NCI-H748 treated with DMSO at 0.1 percent for 48 hours (cell line): ENCODE data around the gene OR5B21.
A peak's percentile ranks its signal among the peaks of the same experiment; 100 is the strongest.

Experiments
- DNase-seq: peaks from one replicate; lab custom pipeline; 2025; lab: John Stamatoyannopoulos, UW

OR5B21 gene

DNA sequence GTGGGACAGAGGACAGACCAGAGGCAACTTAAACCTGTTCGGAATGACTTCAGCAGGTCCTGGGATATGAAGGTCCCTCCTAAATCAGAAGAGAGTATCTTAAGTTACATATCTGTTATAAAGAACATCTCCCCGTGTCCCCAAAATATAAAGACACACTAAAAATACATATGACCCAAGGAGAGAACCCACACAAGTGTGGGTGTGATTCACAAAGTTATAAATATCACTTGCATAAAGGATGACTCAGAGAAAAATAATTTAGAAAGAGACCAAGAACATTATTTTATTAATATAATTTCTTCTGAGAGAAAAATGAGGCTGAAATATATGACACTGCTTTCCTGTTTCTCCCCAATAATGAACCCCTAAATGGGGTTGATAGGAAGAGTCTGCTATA lies 14.2 kb downstream of the OR5B21 start:
- DNase-seq = no peak

DNA sequence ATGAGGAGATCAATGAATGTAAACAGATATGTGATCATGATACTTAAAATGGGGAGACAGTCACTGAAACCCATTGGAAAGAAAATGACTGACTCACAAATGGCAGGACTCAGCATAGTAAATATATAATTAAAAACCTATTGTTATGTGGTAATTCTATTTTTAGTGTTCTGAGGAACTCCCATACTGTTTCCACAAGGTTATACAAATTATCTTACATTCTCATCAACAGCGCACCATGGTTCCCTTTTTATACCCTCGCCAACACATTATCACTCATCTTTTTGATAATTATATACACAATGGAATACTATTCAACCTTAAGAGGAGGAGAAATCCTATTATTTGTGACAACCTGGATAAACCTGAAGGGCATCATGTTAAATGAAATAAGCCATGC lies 17.1 kb downstream of the OR5B21 start:
- peak; percentile 27 for DNase-seq

DNA sequence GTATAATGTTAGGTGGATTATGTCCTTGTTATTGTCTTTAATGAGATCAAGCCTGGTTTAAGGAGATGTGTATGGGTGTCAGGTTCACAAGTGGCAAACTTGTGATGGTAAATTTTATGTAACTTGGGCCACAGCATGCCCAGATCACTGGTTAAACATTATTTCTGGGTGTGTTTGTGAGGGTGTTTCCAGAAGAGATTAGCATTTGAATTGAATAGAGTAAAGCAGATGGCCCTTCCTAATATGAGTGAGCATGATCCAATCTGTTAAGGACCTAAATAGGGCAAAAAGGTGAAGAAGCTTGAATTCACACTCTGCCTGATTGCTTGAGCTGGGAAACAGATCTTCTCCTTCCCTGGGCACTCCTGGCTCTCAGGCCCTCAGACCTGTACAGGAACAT lies 20.7 kb downstream of the OR5B21 start:
- no peak for DNase-seq

DNA sequence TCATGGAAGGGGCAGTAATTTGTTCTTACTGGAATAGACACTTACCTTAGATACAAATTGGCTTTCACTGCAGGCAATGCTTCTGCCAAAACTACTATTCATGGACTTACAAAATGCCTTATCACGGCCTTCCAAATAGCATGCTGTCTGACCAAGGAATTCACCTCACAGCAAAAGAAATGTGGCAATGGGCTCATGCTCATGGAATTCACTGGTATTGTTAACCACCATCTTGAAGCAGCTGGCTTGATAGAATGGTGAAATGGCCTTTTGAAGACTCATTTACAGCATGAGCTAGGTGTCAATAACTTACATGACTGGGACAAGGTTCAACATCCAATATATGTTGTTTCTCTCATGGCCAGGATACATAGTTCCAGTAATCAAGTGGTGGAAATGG lies 21.9 kb downstream of the OR5B21 start:
- no peak for DNase-seq

DNA sequence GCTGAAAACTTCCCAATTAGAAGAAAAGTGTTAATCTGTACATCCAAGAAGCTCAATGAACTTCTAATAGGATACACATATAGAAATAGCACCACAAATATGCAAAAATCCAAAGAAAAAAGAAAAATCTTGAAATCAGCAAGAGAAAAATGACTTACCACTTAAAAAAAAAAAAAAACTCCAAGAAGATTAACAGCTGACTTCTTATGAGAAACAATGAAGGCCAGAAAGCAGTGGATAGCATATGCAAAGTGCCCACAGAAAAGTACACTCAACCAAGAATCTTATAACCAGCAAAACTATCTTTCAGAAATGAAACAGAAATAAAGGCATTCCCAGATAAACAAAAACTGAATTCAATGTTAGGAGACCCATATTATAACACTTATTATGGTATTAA lies 36.0 kb downstream of the OR5B21 start:
- no peak for DNase-seq

DNA sequence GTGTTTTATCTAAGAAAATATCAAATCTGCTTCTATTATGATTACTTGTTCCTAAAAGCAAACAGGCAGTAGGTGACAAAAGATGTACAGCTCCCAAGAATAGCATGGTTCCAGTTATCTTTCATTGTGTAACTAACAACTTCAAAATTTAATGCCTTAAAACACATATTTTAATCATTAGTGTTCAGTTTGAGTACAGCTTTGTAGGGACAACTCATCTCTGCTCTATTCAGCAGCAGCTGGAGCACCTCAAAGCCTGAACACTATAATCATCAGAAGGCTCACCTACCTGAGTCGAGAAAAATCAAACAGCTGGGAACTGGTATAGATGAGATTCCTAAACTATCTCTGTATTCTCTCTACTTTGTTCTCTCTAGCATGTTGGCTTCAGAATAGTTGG lies 41.6 kb downstream of the OR5B21 start:
- DNase-seq = no peak

DNA sequence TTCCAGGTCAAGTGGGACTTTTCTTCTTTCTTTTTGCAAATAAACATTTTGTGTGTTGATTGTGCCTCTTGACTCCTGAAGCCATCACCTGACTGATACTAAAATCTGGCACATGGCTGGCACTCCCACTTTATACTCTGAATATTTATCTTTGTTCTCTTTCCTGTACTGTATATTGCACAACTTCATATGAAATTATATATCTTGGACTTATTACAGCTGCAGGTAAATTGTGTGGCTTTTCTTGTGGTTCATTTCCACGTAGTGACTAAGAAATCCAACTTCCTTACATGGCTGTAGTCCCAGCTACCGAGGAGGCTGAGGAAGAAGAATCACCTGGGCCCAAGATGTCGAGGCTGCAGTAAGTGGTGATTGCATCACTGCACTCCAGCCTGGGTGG lies 42.2 kb downstream of the OR5B21 start:
- no peak for DNase-seq
